Measurements from ENCODE around the gene ERCC6. TPM values are rescaled to one million over a fixed set of nuclear protein-coding genes. Genes with fewer than 3 reads are reported as not detected.

ERCC6 gene
- total and polyA plus RNA-seq, 2 donors (not counting 1 experiment from before 2014, with no cell fraction given) = 6.9 to 12.6 TPM

DNA sequence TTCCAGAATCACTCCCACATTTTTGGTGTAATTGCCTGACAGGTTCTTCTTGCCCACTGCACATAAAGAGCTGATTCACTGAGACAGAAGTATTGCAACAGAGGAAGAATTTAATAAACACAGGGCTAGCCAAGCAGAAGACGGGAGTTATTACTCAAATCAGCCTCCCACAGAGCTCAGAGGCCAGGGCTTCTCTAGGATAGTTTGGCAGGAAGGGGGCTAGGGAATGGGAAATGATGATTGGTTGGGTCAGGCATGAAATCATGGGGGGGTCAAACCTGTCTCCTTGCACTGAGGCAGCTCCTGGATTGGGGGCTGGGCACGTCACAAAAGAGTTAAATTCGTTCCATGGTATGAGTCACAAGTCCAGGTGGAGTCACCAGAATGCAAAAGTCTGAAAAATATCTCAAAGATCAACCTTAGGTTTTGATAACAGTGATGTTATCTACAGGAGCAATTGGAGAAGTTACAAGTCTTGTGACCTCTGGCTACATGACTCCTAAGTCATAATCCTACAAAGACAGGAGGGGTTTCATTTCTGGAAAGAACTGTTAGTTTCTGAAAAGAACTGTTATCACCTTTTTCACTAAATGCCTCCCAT, 30.2 kb upstream of the ERCC6 start:
- Histone ChIP-seq H3K4me3 (replicated peaks in 1 of 4; ENCODE audit: control extremely low read depth in 1 of 4, insufficient read depth in 1 of 4, low read depth in 3 of 4, low read length in 4 of 4) (no peak overlapping the region), H3K9ac (ENCODE audit: insufficient read depth, low read length) (no peak overlapping the region), H3K9me3 (ENCODE audit: control insufficient read depth, insufficient read depth, low read depth, low read length) (no peaks in the 10 kb centered on the region), H3K36me3 (ENCODE audit: control insufficient read depth, insufficient read depth, low read length) (no peaks in the 10 kb centered on the region), H3K27ac (ENCODE audit: insufficient read depth, low read length) (no peak overlapping the region), H3K4me2 (ENCODE audit: extremely low read depth, insufficient read depth, low read length) (no peak overlapping the region), H4K20me1 (ENCODE audit: control insufficient read depth, extremely low read depth, insufficient read depth, low read length) (no peaks in the 10 kb centered on the region), H3K27me3 (ENCODE audit: control insufficient read depth, insufficient read depth, low read length) (no peaks in the 10 kb centered on the region), H3K4me1 (ENCODE audit: control insufficient read depth, extremely low read depth, insufficient read depth, low read length) (no peaks in the 10 kb centered on the region), H2AFZ (ENCODE audit: low read length) (no peak overlapping the region), H3K79me2 (ENCODE audit: control insufficient read depth, insufficient read depth, low read length) (no peaks in the 10 kb centered on the region)
- DNase-seq (ENCODE audit: low read depth in 2 of 2) = peak; percentile 31 to 94
- TF ChIP-seq, protein P1, sequence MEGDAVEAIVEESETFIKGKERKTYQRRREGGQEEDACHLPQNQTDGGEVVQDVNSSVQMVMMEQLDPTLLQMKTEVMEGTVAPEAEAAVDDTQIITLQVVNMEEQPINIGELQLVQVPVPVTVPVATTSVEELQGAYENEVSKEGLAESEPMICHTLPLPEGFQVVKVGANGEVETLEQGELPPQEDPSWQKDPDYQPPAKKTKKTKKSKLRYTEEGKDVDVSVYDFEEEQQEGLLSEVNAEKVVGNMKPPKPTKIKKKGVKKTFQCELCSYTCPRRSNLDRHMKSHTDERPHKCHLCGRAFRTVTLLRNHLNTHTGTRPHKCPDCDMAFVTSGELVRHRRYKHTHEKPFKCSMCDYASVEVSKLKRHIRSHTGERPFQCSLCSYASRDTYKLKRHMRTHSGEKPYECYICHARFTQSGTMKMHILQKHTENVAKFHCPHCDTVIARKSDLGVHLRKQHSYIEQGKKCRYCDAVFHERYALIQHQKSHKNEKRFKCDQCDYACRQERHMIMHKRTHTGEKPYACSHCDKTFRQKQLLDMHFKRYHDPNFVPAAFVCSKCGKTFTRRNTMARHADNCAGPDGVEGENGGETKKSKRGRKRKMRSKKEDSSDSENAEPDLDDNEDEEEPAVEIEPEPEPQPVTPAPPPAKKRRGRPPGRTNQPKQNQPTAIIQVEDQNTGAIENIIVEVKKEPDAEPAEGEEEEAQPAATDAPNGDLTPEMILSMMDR (conservative IDR thresholded peaks at IDR 0.05 in 1 of 2, IDR thresholded peaks at IDR 0.05 in 1 of 2; ENCODE audit: low read depth in 1 of 2, low read length in 2 of 2) = no peak
- TF ChIP-seq EZH2 (IDR thresholded peaks at IDR 0.05; ENCODE audit: low read length, missing control alignments) = no peak

DNA sequence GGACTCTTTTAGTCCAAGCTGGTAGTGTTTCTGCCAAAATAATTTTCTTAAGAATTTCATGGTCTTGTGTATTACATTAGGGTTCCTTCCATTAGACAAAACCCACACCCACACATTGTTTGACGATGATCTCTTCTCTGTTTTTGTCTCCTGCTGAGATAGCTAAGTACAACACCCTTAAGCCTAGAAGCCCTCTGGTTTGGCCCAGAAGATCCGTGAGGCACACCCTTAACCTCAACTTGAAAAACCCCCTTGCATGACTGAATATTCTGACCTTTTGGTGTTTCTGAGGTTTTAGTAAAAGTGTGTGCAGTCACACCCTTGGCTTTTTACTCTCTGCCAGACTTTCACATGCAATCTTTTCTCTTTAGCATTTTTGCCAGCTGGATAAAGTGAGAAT, 29.3 kb upstream of the ERCC6 start:
- Histone ChIP-seq H3K4me2 (ENCODE audit: extremely low read depth, insufficient read depth, low read length) (no peak overlapping the region), H3K36me3 (ENCODE audit: control insufficient read depth, insufficient read depth, low read length) (no peaks in the 10 kb centered on the region), H3K27ac (ENCODE audit: insufficient read depth, low read length) (no peak overlapping the region), H3K9ac (ENCODE audit: insufficient read depth, low read length) (no peak overlapping the region), H3K9me3 (ENCODE audit: control insufficient read depth, insufficient read depth, low read depth, low read length) (no peaks in the 10 kb centered on the region), H3K4me1 (ENCODE audit: control insufficient read depth, extremely low read depth, insufficient read depth, low read length) (no peaks in the 10 kb centered on the region), H4K20me1 (ENCODE audit: control insufficient read depth, extremely low read depth, insufficient read depth, low read length) (no peaks in the 10 kb centered on the region), H3K79me2 (ENCODE audit: control insufficient read depth, insufficient read depth, low read length) (no peaks in the 10 kb centered on the region), H2AFZ (ENCODE audit: low read length) (no peak overlapping the region), H3K27me3 (ENCODE audit: control insufficient read depth, insufficient read depth, low read length) (no peaks in the 10 kb centered on the region), H3K4me3 (replicated peaks in 1 of 4; ENCODE audit: control extremely low read depth in 1 of 4, insufficient read depth in 1 of 4, low read depth in 3 of 4, low read length in 4 of 4) (no peak overlapping the region)
- DNase-seq (ENCODE audit: low read depth in 2 of 2) = peak; percentile 6 to 97
- TF ChIP-seq EZH2 (IDR thresholded peaks at IDR 0.05; ENCODE audit: low read length, missing control alignments) = no peak
- TF ChIP-seq, protein P1 (conservative IDR thresholded peaks at IDR 0.05 in 1 of 2, IDR thresholded peaks at IDR 0.05 in 1 of 2; ENCODE audit: low read depth in 1 of 2, low read length in 2 of 2) = no peak

DNA sequence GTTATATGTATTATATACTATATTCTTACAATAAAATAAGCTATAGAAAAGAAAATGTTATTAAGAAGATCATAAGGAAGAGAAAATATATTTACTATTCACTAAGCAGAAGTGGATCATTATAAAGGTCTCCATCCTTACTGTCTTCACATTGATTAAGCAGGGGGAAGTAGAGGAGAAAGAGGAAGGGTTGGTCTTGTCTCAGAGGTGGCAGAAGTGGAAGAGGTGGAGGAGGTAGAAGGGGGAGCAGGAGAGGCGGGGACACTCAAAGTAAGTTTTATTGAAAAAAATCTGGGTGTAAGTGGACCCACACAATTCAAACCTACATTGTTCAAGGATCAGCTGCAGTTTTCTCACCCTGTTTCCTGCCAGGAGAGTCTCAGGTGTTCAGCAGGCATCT, 28.9 kb upstream of the ERCC6 start:
- Histone ChIP-seq H4K20me1 (ENCODE audit: control insufficient read depth, extremely low read depth, insufficient read depth, low read length) (no peaks in the 10 kb centered on the region), H3K79me2 (ENCODE audit: control insufficient read depth, insufficient read depth, low read length) (no peaks in the 10 kb centered on the region), H2AFZ (ENCODE audit: low read length) (no peak overlapping the region), H3K27ac (ENCODE audit: insufficient read depth, low read length) (no peak overlapping the region), H3K4me1 (ENCODE audit: control insufficient read depth, extremely low read depth, insufficient read depth, low read length) (no peaks in the 10 kb centered on the region), H3K4me2 (ENCODE audit: extremely low read depth, insufficient read depth, low read length) (no peak overlapping the region), H3K9me3 (ENCODE audit: control insufficient read depth, insufficient read depth, low read depth, low read length) (no peaks in the 10 kb centered on the region), H3K9ac (ENCODE audit: insufficient read depth, low read length) (no peak overlapping the region), H3K27me3 (ENCODE audit: control insufficient read depth, insufficient read depth, low read length) (no peaks in the 10 kb centered on the region), H3K36me3 (ENCODE audit: control insufficient read depth, insufficient read depth, low read length) (no peaks in the 10 kb centered on the region), H3K4me3 (replicated peaks in 1 of 4; ENCODE audit: control extremely low read depth in 1 of 4, insufficient read depth in 1 of 4, low read depth in 3 of 4, low read length in 4 of 4) (no peak overlapping the region)
- DNase-seq (ENCODE audit: low read depth in 2 of 2) = no peak
- TF ChIP-seq, protein P1 (conservative IDR thresholded peaks at IDR 0.05 in 1 of 2, IDR thresholded peaks at IDR 0.05 in 1 of 2; ENCODE audit: low read depth in 1 of 2, low read length in 2 of 2) = no peak
- no peak for TF ChIP-seq EZH2 (IDR thresholded peaks at IDR 0.05; ENCODE audit: low read length, missing control alignments)
